ENCODE data around the gene DDX53. TPM values are rescaled to one million over a fixed set of nuclear protein-coding genes. Genes with fewer than 3 reads are reported as not detected.

Gene DDX53
- total RNA-seq, 1 donor from 2014 or later: not detected

DNA sequence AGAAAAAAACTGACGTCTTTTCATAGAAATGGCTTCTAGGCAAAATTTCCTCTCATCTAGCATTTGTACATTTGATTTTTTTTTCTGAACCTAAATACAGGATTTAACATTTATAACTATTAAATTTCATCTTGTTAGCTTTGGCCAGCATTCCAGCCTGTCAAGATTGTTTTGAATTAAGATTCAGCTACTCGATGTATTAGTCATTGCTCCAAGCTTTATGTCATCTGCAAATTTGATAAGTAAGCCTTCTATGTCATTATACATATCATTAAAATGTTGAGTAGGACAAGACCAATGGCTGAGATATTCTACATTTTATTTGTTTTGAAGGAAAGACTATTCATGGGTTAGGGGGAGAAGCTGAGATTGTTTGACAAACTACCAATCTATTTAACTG, 46.7 kb downstream of the DDX53 start:
- DNase-seq (ENCODE audit: low spot score): no peak
- intact Hi-C loops (cut with DNase I): no loop called here

GRCh38 chrX:23048806-23049573, 49.2 kb downstream of the DDX53 start:
- DNase-seq (ENCODE audit: low spot score): no peak
- intact Hi-C loops (cut with DNase I): no loop called here

- DNase-seq (ENCODE audit: low spot score): no peak
- intact Hi-C loops (cut with DNase I): no loop called here
Observed at GRCh38 chrX:23052324-23052723, 52.6 kb downstream of the DDX53 start.

Data from cardiac septum (tissue), 1 donor.